ENCODE measurements around the gene KAT2B.

DNA sequence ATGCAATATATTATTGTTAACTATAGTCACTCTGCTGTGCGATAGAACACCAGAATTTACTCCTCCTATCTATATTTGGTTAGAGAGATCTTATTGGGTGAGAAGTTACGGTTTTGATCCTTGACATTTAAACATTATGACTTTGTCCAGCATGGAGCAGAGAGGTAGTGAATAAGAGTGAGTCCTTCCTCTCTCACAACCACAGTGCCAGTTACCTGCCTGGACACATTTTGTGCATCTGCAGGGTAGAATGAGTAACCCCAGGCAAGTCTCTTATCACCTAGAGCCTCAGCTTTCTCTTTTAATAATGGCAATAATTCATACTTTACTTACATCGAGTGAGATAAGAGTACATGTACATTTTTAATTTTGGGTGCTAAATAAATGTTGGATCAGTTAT, 24.1 kb downstream of the KAT2B start:
- TF ChIP-seq, protein P1, sequence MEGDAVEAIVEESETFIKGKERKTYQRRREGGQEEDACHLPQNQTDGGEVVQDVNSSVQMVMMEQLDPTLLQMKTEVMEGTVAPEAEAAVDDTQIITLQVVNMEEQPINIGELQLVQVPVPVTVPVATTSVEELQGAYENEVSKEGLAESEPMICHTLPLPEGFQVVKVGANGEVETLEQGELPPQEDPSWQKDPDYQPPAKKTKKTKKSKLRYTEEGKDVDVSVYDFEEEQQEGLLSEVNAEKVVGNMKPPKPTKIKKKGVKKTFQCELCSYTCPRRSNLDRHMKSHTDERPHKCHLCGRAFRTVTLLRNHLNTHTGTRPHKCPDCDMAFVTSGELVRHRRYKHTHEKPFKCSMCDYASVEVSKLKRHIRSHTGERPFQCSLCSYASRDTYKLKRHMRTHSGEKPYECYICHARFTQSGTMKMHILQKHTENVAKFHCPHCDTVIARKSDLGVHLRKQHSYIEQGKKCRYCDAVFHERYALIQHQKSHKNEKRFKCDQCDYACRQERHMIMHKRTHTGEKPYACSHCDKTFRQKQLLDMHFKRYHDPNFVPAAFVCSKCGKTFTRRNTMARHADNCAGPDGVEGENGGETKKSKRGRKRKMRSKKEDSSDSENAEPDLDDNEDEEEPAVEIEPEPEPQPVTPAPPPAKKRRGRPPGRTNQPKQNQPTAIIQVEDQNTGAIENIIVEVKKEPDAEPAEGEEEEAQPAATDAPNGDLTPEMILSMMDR (IDR thresholded peaks at IDR 0.05) = no peak
- TF ChIP-seq POLR2A (IDR thresholded peaks at IDR 0.05) = no peak
